Right ventricle myocardium superior (tissue), 1 donor: ENCODE results near the gene UNC119. TPM values are rescaled to one million over a fixed set of nuclear protein-coding genes. Genes with fewer than 3 reads are reported as not detected.
"Not testable (repeated sequence)": the region's sequence is repeated elsewhere in the genome, so short reads cannot be mapped to it uniquely, and the experiment has no call there.

ENCODE experiments used
- ATAC-seq: fragments of 200-7000 bp; cut with Tn5 transposase; one replicate; pipeline ENCODE4 v1.9.1; 2020; ENCODE audit warnings: mild to moderate bottlenecking; ENCODE audit not compliant: poor library complexity
- DNase-seq: peaks from one replicate; pipeline ENCODE4 v3.0.0-alpha.2; 2020
- intact Hi-C: fragments of 100-400 bp; cut with DNase I; formaldehyde crosslinking; loops from one replicate; pipeline ENCODE4 v1.11.2; 2022
- total RNA-seq: library from RNA; stranded (reverse); fragmentation: NEBNext Ultra II Directional; extraction: Animal tissue kit (Norgen Biotek cat#: 25700); gene quantifications from one replicate; pipeline ENCODE4 v1.2.1, GENCODE V29; 2021
- donor health status: DM: no; HTN: yes; CAD: no; lungs with severe emphysema.

UNC119 gene
- total RNA-seq, 1 donor from 2014 or later, result 22.6 TPM

GRCh38 chr17:28530250-28530649 lies 22.2 kb downstream of the UNC119 start:
- intact Hi-C loops, result no loop called here
- ATAC-seq (no peak), DNase-seq (no peak)

DNA sequence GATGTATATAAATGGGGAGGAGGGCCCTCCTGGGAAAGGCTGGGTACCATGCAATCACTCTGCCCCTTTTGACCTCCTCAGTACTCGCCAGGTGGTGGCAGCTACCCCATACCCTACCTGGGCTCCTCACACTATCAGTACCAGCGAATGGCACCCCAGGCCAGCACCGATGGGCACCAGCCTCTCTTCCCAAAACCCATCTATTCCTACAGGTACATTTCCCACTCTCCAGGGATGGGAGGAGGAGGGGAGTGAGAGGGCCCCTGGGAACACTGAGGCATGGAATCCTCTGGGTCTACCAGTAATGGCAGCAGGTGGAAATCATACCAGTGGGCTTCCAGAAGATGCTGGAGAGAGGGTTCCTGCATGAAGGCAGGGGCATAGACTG lies 23.4 kb downstream of the UNC119 start:
- no peak for ATAC-seq
- intact Hi-C loops, result no loop called here
- DNase-seq, result no peak

DNA sequence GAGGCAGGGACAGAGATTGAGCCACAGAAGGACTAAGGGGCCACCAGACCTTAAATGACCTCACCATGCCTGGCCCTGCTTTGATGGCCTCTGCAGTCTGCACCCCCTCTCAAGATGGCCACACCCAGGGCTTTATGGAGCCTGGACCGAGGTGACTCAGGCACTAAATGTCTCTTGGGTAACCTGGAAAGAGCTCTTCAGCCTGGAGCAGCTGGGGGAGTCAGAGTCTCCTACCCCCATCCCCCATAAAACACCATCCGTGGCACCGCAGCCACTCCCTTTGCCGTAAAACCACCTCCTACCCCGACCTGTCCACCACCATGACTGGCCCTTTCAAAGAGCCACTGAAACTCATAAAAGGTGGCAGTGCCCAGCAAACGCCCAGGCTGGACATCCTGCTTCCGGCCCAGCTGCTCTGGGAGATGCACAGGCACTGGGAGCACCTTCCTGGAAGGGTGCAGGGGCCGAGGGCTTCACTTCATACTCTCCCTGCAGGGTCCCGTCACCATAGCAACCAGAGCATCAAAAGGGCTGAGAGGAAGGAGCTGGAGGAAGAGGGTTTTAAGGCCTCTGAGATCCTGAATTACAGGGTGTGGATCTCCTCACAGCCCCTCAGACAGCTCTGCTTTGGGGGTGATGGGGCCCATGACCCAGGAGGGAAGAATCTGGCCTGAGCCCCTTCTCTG lies 24.0 kb downstream of the UNC119 start:
- intact Hi-C loops, result no loop called here
- DNase-seq (peak; percentile 14), ATAC-seq (no peak)

DNA sequence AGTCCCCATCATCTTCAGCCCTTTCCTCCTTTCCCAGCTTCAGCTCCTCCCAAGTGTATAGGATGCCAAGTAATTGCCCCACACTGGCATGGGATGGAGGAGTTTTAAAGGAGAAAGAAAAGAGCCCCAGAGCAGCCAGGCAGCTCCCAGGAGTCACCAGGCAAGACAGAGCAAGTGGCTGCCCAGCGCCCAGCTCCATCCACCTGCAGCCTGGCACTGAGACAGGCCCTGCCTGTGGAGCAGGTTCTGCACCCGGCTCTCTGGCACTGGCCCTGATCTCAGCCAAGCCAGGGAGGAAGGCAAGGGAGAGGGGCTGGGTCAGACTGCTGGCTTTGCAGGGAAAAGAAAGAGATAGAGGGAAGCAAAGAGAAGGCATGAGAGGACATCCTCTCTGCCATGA lies 24.6 kb downstream of the UNC119 start:
- ATAC-seq, result no peak
- intact Hi-C loops, result no loop called here
- DNase-seq, result peak; percentile 10

DNA sequence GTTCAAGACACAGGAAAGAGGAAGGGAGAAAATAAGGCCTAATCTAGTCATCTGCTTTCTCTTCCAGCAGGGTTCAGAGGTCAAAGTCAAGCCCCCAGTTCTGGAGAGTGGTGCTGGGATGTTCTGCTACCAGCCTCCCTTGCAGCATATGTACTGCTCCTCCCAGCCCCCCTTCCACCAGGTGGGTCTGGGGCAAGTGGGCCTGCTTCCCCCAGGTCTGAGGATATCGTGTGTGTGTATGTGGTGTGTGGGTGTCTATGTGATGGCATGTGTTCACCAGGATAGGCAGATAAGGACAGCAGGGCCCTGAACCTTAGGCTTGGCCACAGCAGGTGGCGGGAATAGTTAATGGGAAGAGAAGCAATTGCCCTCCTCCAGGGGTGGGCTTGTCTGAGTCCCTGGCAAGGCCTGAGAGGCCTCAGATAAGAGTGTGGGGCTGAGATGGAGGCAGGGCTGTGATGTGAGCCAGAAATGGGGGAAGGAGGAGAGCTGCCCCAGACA lies 25.2 kb downstream of the UNC119 start:
- DNase-seq (no peak), ATAC-seq (no peak)
- intact Hi-C loops, result no loop called here

DNA sequence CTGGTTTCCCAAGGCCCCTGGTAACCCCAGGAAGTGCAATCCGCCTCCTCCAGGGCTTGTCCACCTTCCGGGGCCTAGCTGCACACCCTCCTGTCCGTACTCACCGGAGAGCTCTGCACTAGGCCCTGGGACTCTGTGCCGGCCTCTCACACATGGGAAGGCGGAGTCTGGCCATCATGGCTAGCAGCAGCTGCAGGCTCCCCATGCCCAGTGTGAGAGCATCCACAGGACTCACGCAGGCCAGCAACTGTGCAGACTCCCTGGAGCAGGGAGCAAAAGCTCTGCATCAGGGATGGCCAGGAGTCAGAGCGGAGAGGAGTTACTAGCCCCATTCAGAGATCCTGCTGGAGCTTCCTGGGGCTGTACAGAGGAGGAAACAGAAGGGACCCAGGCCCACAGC lies 26.0 kb downstream of the UNC119 start:
- no peak for ATAC-seq
- DNase-seq, result no peak
- intact Hi-C loops, result no loop called here

DNA sequence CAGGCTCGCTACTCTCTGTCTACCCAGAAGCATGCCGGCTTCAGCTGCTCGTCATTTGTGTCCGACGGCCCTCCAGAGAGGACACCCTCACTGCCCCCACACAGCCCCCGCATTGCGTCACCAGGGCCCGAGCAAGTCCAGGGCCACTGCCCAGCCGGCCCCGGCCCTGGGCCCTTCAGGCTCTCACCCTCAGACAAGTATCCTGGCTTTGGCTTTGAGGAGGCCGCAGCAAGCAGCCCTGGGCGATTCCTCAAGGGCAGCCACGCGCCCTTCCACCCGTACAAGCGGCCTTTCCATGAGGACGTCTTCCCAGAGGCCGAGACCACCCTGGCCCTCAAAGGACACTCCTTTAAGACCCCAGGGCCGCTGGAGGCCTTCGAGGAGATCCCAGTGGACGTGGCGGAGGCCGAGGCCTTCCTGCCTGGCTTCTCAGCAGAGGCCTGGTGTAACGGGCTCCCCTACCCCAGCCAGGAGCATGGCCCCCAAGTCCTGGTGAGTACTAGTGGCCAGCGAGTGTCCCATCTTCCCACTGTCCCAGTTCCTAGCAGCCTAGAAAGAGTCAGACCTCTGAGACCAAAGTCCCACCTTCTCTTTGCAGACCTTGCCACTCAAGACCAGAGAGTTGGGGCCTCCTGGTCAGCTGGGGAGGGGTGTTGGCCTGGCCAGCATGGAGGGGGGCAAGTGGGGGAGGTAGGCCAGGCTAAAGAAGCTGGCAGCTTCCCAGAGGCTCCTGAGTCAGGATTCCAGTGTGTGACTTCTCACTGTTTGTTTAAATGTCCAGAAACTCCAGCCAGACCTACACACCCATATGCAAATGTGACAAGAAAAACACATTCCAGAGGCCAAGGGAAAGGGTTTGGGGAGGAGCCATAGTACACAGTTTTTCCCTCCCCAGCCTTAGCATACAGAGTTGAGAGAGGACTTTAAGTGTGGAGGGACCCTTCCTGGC lies 27.7 kb downstream of the UNC119 start:
- DNase-seq, result peak; percentile 33
- ATAC-seq, result no peak
- intact Hi-C loops, result no loop called here

DNA sequence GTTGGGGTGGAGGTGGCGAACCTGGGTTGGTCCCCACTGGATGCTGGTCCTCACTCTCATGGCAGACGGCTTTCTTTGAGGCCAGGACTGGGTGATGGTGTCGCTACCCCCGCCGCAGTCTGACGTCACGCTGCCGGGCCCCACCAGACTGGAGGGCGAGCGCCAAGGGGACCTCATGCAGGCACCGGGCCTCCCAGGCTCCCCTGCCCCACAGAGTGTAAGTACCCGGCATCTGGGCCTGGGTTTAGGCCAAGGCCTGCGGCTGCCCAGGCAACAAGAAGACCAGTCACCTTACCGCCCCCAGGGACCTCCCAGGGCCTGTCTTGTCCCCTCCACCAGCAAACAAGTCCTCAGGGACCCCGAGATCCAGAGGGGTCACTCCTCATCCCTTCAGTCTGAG lies 28.5 kb downstream of the UNC119 start:
- no peak for ATAC-seq
- intact Hi-C loops, result no loop called here
- DNase-seq, result peak; percentile 27

DNA sequence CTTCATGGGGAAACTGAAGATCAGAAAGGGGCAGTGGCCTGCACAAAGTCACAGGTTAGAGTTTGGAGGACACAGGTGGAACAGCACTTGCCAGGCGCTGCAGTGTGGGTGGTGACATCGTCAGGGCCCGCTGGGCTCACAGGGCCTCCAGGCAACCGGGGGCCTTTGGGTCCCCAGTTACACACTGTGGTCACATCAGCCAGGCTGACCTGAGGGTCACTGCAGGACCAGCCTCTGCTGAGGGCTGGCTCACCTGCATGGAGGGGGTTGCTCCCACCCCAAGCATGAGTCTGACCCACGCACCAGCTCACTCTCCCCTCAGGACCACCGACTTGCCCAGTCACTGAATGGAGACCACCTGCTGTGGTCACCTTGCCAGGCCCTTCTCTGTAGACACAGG lies 29.2 kb downstream of the UNC119 start:
- ATAC-seq (no peak), DNase-seq (no peak)
- intact Hi-C loops, result no loop called here

DNA sequence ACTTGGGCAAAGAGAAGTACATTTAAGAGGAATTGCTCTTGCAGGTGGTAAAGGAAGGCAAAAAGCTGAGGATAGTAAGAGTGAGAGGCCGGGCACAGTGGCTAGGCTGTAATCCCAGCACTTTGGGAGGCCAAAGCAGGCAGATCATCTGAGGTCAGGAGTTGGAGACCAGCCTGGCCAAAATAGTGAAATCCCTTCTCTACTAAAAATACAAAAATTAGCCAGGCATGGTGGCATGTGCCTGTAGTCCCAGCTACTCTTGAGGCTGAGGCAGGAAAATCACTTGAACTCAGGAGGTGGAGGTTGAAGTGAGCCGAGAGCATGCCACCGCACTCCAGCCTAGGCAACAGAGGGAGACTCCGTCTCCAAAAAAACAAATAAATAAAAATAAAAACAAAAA lies 30.1 kb downstream of the UNC119 start:
- intact Hi-C loops, ATAC-seq: not testable (repeated sequence)
- DNase-seq, result peak; percentile 8

GRCh38 chr17:28521311-28522085 lies 30.9 kb downstream of the UNC119 start:
- intact Hi-C loops, result no loop called here
- ATAC-seq (no peak), DNase-seq (peak; percentile 20)

DNA sequence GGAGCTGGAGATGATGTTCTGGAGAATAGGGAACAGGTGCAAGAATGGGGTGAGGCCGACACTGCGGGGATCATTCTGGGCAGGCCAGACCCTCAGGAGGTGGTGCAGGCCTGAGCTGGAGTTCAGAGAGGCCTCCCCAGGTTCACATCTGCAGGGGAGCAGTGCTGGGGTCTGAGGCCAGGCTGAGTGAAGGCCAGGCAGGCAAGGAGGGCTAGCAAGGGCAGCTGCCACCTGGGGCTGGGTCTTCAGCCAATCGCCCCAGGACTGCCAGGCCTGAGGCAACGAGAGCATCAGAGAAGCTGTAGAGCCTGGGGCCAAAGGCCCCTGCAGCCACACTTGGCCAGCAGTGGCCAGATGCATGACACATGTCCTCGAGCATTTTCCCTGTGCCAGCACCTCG lies 31.7 kb downstream of the UNC119 start:
- DNase-seq (peak; percentile 17), ATAC-seq (no peak)
- intact Hi-C loops, result no loop called here

GRCh38 chr17:28519236-28519635 lies 33.2 kb downstream of the UNC119 start:
- DNase-seq, result no peak
- no peak for ATAC-seq
- intact Hi-C loops, result no loop called here

DNA sequence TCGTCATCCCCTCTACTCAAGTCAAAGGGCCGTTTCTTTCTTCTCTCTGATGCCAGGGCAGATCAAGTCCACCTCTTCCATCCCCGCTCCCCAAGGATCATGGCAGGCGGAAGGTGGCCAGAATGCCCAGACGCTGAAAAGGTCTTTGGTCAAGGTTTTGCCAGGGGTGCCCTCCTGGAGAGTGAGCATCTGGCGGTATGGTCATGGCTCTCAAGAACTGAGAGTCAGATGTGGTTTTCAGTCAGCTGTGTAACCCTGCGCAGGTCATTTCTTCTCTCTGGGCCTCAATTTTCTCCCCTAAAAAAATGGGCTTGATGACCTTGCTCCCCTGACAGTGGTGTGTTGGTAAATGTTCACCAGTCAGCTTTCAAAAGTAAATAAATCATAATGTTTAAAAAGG lies 33.8 kb downstream of the UNC119 start:
- DNase-seq (no peak), ATAC-seq (no peak)
- intact Hi-C loops, result no loop called here

GRCh38 chr17:28518132-28518531 lies 34.3 kb downstream of the UNC119 start:
- DNase-seq (no peak), ATAC-seq (no peak)
- intact Hi-C loops, result no loop called here

- DNase-seq (no peak), ATAC-seq (no peak)
- intact Hi-C loops, result no loop called here
Observed at GRCh38 chr17:28515518-28515917, 36.9 kb downstream of the UNC119 start.

GRCh38 chr17:28514561-28515002 lies 37.8 kb downstream of the UNC119 start:
- DNase-seq, result no peak
- no peak for ATAC-seq

GRCh38 chr17:28513476-28513875 lies 38.9 kb downstream of the UNC119 start:
- no peak for ATAC-seq
- intact Hi-C loops, result no loop called here

More at GRCh38 chr17:28514561-28515002, 37.8 kb downstream of the UNC119 start:
- intact Hi-C loops, result no loop called here

DNA sequence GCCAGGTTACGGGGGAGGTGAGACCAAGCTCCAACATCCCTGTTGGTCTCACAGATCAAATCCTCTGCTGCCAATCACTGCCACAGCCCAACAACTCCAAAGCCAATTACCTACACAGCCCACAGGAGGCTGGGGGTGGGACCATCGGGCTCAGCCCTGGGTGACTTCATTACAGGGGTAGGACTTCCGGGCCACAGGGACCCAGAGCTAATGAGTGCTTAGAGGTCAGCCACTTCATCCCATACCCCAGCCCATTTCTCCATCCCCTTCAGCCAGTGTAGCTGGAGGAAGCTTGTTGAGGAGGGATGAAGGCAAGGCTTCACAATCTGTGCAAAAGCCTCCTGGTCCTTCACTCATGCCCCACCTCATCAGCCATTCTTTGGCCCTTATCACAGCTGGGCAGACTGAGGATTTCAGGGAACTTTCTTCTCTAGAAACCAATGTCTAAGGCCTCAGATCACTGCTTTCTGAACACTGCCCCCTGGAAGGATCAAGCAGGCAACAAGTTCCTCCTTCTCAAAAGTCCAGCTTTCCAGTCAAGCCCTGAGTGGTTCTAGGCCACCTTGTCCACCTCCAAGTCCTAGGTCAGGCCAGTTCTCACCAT lies 40.5 kb downstream of the UNC119 start:
- no peak for DNase-seq
- intact Hi-C loops, result no loop called here
- ATAC-seq, result no peak

More at GRCh38 chr17:28513476-28513875, 38.9 kb downstream of the UNC119 start:
- no peak for DNase-seq
